Stomach (tissue), 9 donors: ENCODE measurements around the gene NLRX1. TPM values are rescaled to one million over a fixed set of nuclear protein-coding genes. Genes with fewer than 3 reads are reported as not detected.

ENCODE experiments used
- DNase-seq, 2 donors: peaks; one replicate each; pipeline versions ENCODE4 v3.0.0 to v3.0.0-alpha.2; 2013 to 2019
- H3K27ac ChIP-seq, 5 donors: fragments of 200-600 bp in 4 of 5; sonication (generic) in 4 of 5; one replicate each; pipeline ENCODE4 v1.5.1; 2013 to 2019; ENCODE audit warnings: mild to moderate bottlenecking in 1 of 5, moderate library complexity in 1 of 5
- H3K27me3 ChIP-seq, 3 donors: fragments of 200-600 bp; sonication (generic); one replicate each; pipeline ENCODE4 v1.5.1; 2017 to 2019; ENCODE audit warnings: mixed run types in 1 of 3
- H3K36me3 ChIP-seq, 4 donors: fragments of 200-600 bp; sonication (generic); 1 replicate in 3 of 4; 2 replicates in 1 of 4; pipeline ENCODE4 v1.5.1; 2016 to 2019
- H3K4me1 ChIP-seq, 4 donors: fragments of 200-600 bp; sonication (generic); one replicate each; pipeline ENCODE4 v1.5.1; 2016 to 2019
- H3K4me3 ChIP-seq, 4 donors: fragments of 200-600 bp; sonication (generic) in 3 of 4; one replicate each; pipeline ENCODE4 v1.5.1; 2016 to 2019; ENCODE audit warnings: mild to moderate bottlenecking in 1 of 4
- H3K9me3 ChIP-seq, 4 donors: fragments of 200-600 bp; sonication (generic); one replicate each; pipeline ENCODE4 v1.5.1; 2016 to 2019
- EP300 ChIP-seq: sonication (generic); formaldehyde crosslinking; IDR thresholded peaks from one replicate; pipeline ENCODE4 v1.6.1; 2017; ENCODE audit warnings: antibody characterized with exemption
- POLR2A ChIP-seq, 4 donors: fragments of 450-650 bp; IDR thresholded peaks; one replicate each; pipeline ENCODE4 v1.6.1; 2016; ENCODE audit warnings: antibody characterized with exemption in 4 of 4, control low read depth in 2 of 4, mild to moderate bottlenecking in 1 of 4, moderate library complexity in 1 of 4
- POLR2AphosphoS5 ChIP-seq, 3 donors: sonication (generic); formaldehyde crosslinking; IDR thresholded peaks; one replicate each; pipeline ENCODE4 v1.6.1; 2016; ENCODE audit warnings: antibody characterized with exemption in 3 of 3
- WGBS, 5 donors: extraction: QIAGEN DNeasy Blood & Tissue Kit in 3 of 5; methylation state at CpG; one replicate each; pipeline versions ENCODE4 v1.1.5 to v1.1.7; 2013 to 2018; 5-methylcytosine and 5-hydroxymethylcytosine counted together
- intact Hi-C: fragments of 100-400 bp; cut with DNase I; formaldehyde crosslinking; loops from one replicate; pipeline ENCODE4 v1.15.1; 2023; ENCODE audit warnings: low total_unique reads
- polyA plus RNA-seq, 3 donors: library from polyadenylated mRNA; stranded (reverse); fragments of 200-250 nt; gene quantifications; one replicate each; pipeline ENCODE4 v1.2.3, GENCODE V29; 2013
- total RNA-seq, 5 donors: library from RNA; depleted of rRNA; stranded (reverse); fragments of >200 nt; gene quantifications; one replicate each; pipeline versions ENCODE4 v1.1.0 to v1.2.3, GENCODE V29; 2014 to 2016
- TF ChIP-seq, protein P1 (sequence below), 7 experiments: fragments of 450-650 bp in 4 of 7; fragments of 200-600 bp in 3 of 7; sonication (generic) in 3 of 7; IDR thresholded peaks; one replicate each; pipeline ENCODE4 v1.5.1; 2016 to 2019; ENCODE audit warnings: antibody characterized with exemption in 7 of 7, control low read depth in 2 of 7, mild to moderate bottlenecking in 1 of 7
- donor health status: healthy with polysubstance abuse.
- donor health status: Bipolar disorder and iron deficiency.
- donor health status: healthy.

The NLRX1 gene
- total and polyA plus RNA-seq, 8 donors: 3.8 to 101 (median 12.1) TPM

DNA sequence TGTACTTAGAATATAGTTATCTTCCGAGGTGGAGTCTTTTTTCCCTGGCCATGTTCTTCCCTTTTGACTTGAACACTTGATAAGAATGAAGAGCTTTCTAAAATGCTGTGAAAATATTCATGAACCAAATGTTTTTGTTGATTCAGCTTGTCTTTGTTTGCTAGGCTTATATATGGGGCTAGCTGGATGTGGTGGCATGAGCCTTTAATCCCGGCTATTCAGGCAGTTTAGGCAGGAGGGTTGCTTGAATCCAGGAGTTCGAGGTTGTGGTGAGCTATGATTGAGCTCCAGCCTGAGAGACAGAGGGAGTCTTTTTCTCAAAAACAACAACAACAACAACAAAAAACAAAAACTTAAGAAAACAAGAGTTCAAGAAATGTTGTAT, 60.8 kb downstream of the NLRX1 start:
- H3K9me3 ChIP-seq: no peaks in the 10 kb centered on the region
- WGBS, 5 donors: 57 to 75% (median 69%) methylated on average over 3 of the region's 3 CpGs
- no peak overlapping the region for H3K4me3 ChIP-seq
- no peak overlapping the region for H3K27ac ChIP-seq
- no peak for DNase-seq
- no peaks in the 10 kb centered on the region for H3K27me3 ChIP-seq
- peaks cover 0 to 15% (median 5%) of the 10 kb centered on the region in 4 donors for H3K4me1 ChIP-seq
- peaks cover 8 to 21% (median 20%) of the 10 kb centered on the region in 4 donors for H3K36me3 ChIP-seq
- TF ChIP-seq POLR2A (IDR thresholded peaks at IDR 0.05) (no peak), EP300 (no peak), POLR2AphosphoS5 (IDR thresholded peaks at IDR 0.05) (no peak)
- TF ChIP-seq, protein P1, sequence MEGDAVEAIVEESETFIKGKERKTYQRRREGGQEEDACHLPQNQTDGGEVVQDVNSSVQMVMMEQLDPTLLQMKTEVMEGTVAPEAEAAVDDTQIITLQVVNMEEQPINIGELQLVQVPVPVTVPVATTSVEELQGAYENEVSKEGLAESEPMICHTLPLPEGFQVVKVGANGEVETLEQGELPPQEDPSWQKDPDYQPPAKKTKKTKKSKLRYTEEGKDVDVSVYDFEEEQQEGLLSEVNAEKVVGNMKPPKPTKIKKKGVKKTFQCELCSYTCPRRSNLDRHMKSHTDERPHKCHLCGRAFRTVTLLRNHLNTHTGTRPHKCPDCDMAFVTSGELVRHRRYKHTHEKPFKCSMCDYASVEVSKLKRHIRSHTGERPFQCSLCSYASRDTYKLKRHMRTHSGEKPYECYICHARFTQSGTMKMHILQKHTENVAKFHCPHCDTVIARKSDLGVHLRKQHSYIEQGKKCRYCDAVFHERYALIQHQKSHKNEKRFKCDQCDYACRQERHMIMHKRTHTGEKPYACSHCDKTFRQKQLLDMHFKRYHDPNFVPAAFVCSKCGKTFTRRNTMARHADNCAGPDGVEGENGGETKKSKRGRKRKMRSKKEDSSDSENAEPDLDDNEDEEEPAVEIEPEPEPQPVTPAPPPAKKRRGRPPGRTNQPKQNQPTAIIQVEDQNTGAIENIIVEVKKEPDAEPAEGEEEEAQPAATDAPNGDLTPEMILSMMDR (IDR thresholded peaks at IDR 0.05): no peak
- intact Hi-C loops: no loop called here

GRCh38 chr11:119229741-119230140, 61.2 kb downstream of the NLRX1 start:
- H3K36me3 ChIP-seq: peaks cover 8 to 25% (median 24%) of the 10 kb centered on the region in 4 donors
- DNase-seq: no peak
- TF ChIP-seq, protein P1 (IDR thresholded peaks at IDR 0.05): no peak
- TF ChIP-seq POLR2A (IDR thresholded peaks at IDR 0.05) (no peak), EP300 (no peak), POLR2AphosphoS5 (IDR thresholded peaks at IDR 0.05) (no peak)
- no peak overlapping the region for H3K27ac ChIP-seq
- H3K4me3 ChIP-seq: no peak overlapping the region
- no peaks in the 10 kb centered on the region for H3K9me3 ChIP-seq
- intact Hi-C loops: no loop called here
- 89 to 97% (median 93%) methylated on average over 4 of the region's 4 CpGs for WGBS, 5 donors
- no peaks in the 10 kb centered on the region for H3K27me3 ChIP-seq
- H3K4me1 ChIP-seq: peaks cover 0 to 15% (median 5%) of the 10 kb centered on the region in 4 donors

Other genes starting within 250 kb of the NLRX1 start
- gene BCL9L, start 242.8 kb upstream of the NLRX1 start, total RNA-seq: 10 to 100 TPM in 4 of 5 donors, 1 to 10 TPM in 1; 9.9 to 35.2 (median 20.4) TPM
- 10 to 100 TPM in 1 of 3 donors, 1 to 10 TPM in 2; 4.2 to 11.7 (median 6.0) TPM for gene BCL9L, start 242.8 kb upstream of the NLRX1 start, polyA plus RNA-seq
- gene UPK2, start 212.4 kb upstream of the NLRX1 start, total RNA-seq: not detected
- under 1 TPM in 1 of 3 donors, not detected in 2; 0.50 TPM for gene UPK2, start 212.4 kb upstream of the NLRX1 start, polyA plus RNA-seq
- not detected for gene FOXR1, start 197.0 kb upstream of the NLRX1 start, total RNA-seq
- not detected for gene FOXR1, start 197.0 kb upstream of the NLRX1 start, polyA plus RNA-seq
- gene CENATAC, start 170.6 kb upstream of the NLRX1 start, total RNA-seq: 100 to 1,000 TPM in 1 of 5 donors, 10 to 100 TPM in 4; 34.8 to 310 (median 64.0) TPM
- gene CENATAC, start 170.6 kb upstream of the NLRX1 start, polyA plus RNA-seq: 10 to 100 TPM; 17.8 to 38.0 (median 18.0) TPM
- 1,000 to 10,000 TPM in 3 of 5 donors, 100 to 1,000 TPM in 2; 157 to 2,308 (median 1,395) TPM for gene RPS25, start 150.4 kb upstream of the NLRX1 start, total RNA-seq
- gene RPS25, start 150.4 kb upstream of the NLRX1 start, polyA plus RNA-seq: 1,000 to 10,000 TPM; 2,403 to 3,218 (median 2,977) TPM
- 10 to 100 TPM; 13.4 to 81.4 (median 20.0) TPM for gene TRAPPC4, start 150.0 kb upstream of the NLRX1 start, total RNA-seq
- gene TRAPPC4, start 150.0 kb upstream of the NLRX1 start, polyA plus RNA-seq: 10 to 100 TPM; 29.6 to 49.6 (median 34.1) TPM
- gene SLC37A4, start 137.8 kb upstream of the NLRX1 start, total RNA-seq: 100 to 1,000 TPM in 1 of 5 donors, 10 to 100 TPM in 4; 16.3 to 126 (median 23.5) TPM
- 10 to 100 TPM; 12.4 to 14.6 (median 13.0) TPM for gene SLC37A4, start 137.8 kb upstream of the NLRX1 start, polyA plus RNA-seq
- 100 to 1,000 TPM in 2 of 5 donors, 10 to 100 TPM in 3; 46.1 to 127 (median 80.0) TPM for gene HYOU1, start 111.5 kb upstream of the NLRX1 start, total RNA-seq
- 10 to 100 TPM; 12.7 to 57.2 (median 26.7) TPM for gene HYOU1, start 111.5 kb upstream of the NLRX1 start, polyA plus RNA-seq
- gene VPS11, start 100.9 kb upstream of the NLRX1 start, total RNA-seq: 100 to 1,000 TPM in 1 of 5 donors, 10 to 100 TPM in 3, 1 to 10 TPM in 1; 8.2 to 190 (median 21.1) TPM
- gene VPS11, start 100.9 kb upstream of the NLRX1 start, polyA plus RNA-seq: 10 to 100 TPM; 25.5 to 43.1 (median 40.9) TPM
- 10 to 100 TPM in 1 of 5 donors, 1 to 10 TPM in 3, not detected in 1; 3.8 to 15.9 (median 8.1) TPM for gene HMBS, start 83.8 kb upstream of the NLRX1 start, total RNA-seq
- gene HMBS, start 83.8 kb upstream of the NLRX1 start, polyA plus RNA-seq: 10 to 100 TPM; 23.0 to 25.0 (median 23.5) TPM
- 10 to 100 TPM in 3 of 5 donors, 1 to 10 TPM in 2; 2.3 to 27.7 (median 13.2) TPM for gene DPAGT1, start 66.9 kb upstream of the NLRX1 start, total RNA-seq
- gene DPAGT1, start 66.9 kb upstream of the NLRX1 start, polyA plus RNA-seq: 10 to 100 TPM; 14.4 to 28.5 (median 14.5) TPM
- gene C2CD2L, start 61.4 kb upstream of the NLRX1 start, total RNA-seq: 10 to 100 TPM in 3 of 5 donors, 1 to 10 TPM in 2; 2.6 to 19.9 (median 13.4) TPM
- gene C2CD2L, start 61.4 kb upstream of the NLRX1 start, polyA plus RNA-seq: 1 to 10 TPM; 1.7 to 6.1 (median 2.4) TPM
- 10 to 100 TPM; 17.1 to 80.8 (median 43.6) TPM for gene HINFP, start 47.1 kb upstream of the NLRX1 start, total RNA-seq
- gene HINFP, start 47.1 kb upstream of the NLRX1 start, polyA plus RNA-seq: 10 to 100 TPM in 2 of 3 donors, 1 to 10 TPM in 1; 9.2 to 11.9 (median 10.1) TPM
- under 1 TPM in 1 of 5 donors, not detected in 4; 0.37 TPM for gene ABCG4, start 19.7 kb upstream of the NLRX1 start, total RNA-seq
- gene ABCG4, start 19.7 kb upstream of the NLRX1 start, polyA plus RNA-seq: under 1 TPM in 2 of 3 donors, not detected in 1; 0.06 to 0.10 TPM
- gene NHERF4, start 16.8 kb downstream of the NLRX1 start, total RNA-seq: 100 to 1,000 TPM in 1 of 5 donors, 10 to 100 TPM in 1, 1 to 10 TPM in 2, not detected in 1; 3.3 to 130 (median 9.5) TPM
- 1 to 10 TPM in 2 of 3 donors, under 1 TPM in 1; 0.13 to 2.4 (median 2.1) TPM for gene NHERF4, start 16.8 kb downstream of the NLRX1 start, polyA plus RNA-seq
- 10 to 100 TPM in 4 of 5 donors, 1 to 10 TPM in 1; 1.4 to 13.8 (median 11.7) TPM for gene CBL, start 37.6 kb downstream of the NLRX1 start, total RNA-seq
- gene CBL, start 37.6 kb downstream of the NLRX1 start, polyA plus RNA-seq: 1 to 10 TPM; 2.7 to 4.2 (median 3.0) TPM
- 100 to 1,000 TPM in 3 of 5 donors, 10 to 100 TPM in 2; 49.6 to 379 (median 111) TPM for gene MCAM, start 148.4 kb downstream of the NLRX1 start, total RNA-seq
- gene MCAM, start 148.4 kb downstream of the NLRX1 start, polyA plus RNA-seq: 10 to 100 TPM in 2 of 3 donors, 1 to 10 TPM in 1; 7.3 to 54.8 (median 16.0) TPM
- 10 to 100 TPM in 2 of 5 donors, 1 to 10 TPM in 2, not detected in 1; 1.3 to 45.8 (median 11.7) TPM for gene RNF26, start 165.8 kb downstream of the NLRX1 start, total RNA-seq
- gene RNF26, start 165.8 kb downstream of the NLRX1 start, polyA plus RNA-seq: 10 to 100 TPM in 2 of 3 donors, 1 to 10 TPM in 1; 7.0 to 14.8 (median 10.3) TPM
- 100 to 1,000 TPM in 1 of 5 donors, 10 to 100 TPM in 4; 11.4 to 169 (median 17.4) TPM for gene C1QTNF5, start 172.2 kb downstream of the NLRX1 start, total RNA-seq
- gene C1QTNF5, start 172.2 kb downstream of the NLRX1 start, polyA plus RNA-seq: 10 to 100 TPM; 12.7 to 30.3 (median 20.6) TPM
- gene MFRP, start 178.0 kb downstream of the NLRX1 start, total RNA-seq: not detected
- gene MFRP, start 178.0 kb downstream of the NLRX1 start, polyA plus RNA-seq: not detected
- 10 to 100 TPM in 1 of 5 donors, 1 to 10 TPM in 4; 1.4 to 17.4 (median 3.1) TPM for gene USP2, start 213.0 kb downstream of the NLRX1 start, total RNA-seq
- 1 to 10 TPM; 1.4 to 7.8 (median 2.6) TPM for gene USP2, start 213.0 kb downstream of the NLRX1 start, polyA plus RNA-seq